Duodenal mucosa (tissue), 2 donors: ENCODE data around the gene MRPL24.
"Not testable (repeated sequence)": the region's sequence is repeated elsewhere in the genome, so short reads cannot be mapped to it uniquely, and the experiment has no call there.

Experiments
- H3K27ac ChIP-seq: one replicate; pipeline ENCODE4 v1.7.0; 2013; ENCODE audit warnings: low read depth, low read length
- H3K27me3 ChIP-seq, 2 donors: one replicate each; pipeline ENCODE4 v1.7.0; 2013; ENCODE audit warnings: low read length in 2 of 2, control low read depth in 1 of 2; ENCODE audit not compliant: insufficient read depth in 2 of 2, control insufficient read depth in 1 of 2
- H3K36me3 ChIP-seq, 2 donors: one replicate each; pipeline ENCODE4 v1.7.0; 2013; ENCODE audit warnings: low read length in 2 of 2, control low read depth in 1 of 2; ENCODE audit not compliant: insufficient read depth in 2 of 2, control insufficient read depth in 1 of 2
- H3K4me1 ChIP-seq, 2 donors: one replicate each; pipeline ENCODE4 v1.7.0; 2013; ENCODE audit warnings: low read length in 2 of 2, control low read depth in 1 of 2; ENCODE audit not compliant: insufficient read depth in 2 of 2, control insufficient read depth in 1 of 2
- H3K4me3 ChIP-seq, 2 donors: one replicate each; pipeline ENCODE4 v1.7.0; 2013; ENCODE audit warnings: low read length in 2 of 2, low read depth in 1 of 2
- H3K9ac ChIP-seq, 2 donors: one replicate each; pipeline ENCODE4 v1.7.0; 2013; ENCODE audit warnings: low read length in 2 of 2, low read depth in 1 of 2
- H3K9me3 ChIP-seq, 2 donors: one replicate each; pipeline ENCODE4 v1.7.0; 2013; ENCODE audit warnings: low read length in 2 of 2, control low read depth in 1 of 2; ENCODE audit not compliant: control insufficient read depth in 1 of 2

Gene MRPL24

DNA sequence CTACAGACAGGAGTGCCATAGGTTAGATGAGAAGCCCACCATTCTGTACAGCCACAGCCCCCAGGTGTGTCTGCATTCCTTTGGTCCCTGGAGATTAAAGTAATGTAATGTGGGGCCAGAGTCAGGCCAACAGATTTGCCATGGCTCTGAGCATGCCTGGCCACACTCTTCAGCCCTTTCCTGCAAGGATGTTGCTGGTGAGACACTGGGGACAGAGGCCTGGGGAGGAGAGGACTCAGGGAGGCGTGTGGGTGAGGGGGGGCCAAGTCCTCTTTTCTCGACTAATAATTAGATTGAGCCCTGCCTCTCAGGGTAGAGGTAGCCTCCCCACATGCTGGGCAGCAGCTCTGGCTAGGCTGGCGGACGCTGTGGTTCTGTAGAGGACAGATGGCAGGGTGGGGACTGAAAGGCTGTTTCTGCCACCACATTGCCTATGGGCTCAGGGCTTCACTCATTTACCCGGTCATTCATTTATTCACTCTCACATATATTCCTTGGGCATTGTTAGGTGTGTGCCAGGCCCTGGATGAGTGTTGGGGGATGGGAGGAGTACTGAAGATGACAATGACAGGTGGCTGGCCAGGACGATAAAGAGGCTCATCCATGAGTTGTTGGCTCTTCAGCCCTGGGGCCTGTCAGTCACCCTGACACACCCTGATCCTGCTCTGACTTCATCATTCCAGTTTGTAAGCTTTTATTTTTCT lies 19.4 kb upstream of the MRPL24 start:
- no peak overlapping the region for H3K9ac ChIP-seq
- H3K27ac ChIP-seq: no peak overlapping the region
- H3K36me3 ChIP-seq: no peaks in the 10 kb centered on the region
- H3K4me3 ChIP-seq: no peak overlapping the region
- H3K27me3 ChIP-seq: no peaks in the 10 kb centered on the region
- H3K4me1 ChIP-seq: no peaks in the 10 kb centered on the region
- no peaks in the 10 kb centered on the region for H3K9me3 ChIP-seq

DNA sequence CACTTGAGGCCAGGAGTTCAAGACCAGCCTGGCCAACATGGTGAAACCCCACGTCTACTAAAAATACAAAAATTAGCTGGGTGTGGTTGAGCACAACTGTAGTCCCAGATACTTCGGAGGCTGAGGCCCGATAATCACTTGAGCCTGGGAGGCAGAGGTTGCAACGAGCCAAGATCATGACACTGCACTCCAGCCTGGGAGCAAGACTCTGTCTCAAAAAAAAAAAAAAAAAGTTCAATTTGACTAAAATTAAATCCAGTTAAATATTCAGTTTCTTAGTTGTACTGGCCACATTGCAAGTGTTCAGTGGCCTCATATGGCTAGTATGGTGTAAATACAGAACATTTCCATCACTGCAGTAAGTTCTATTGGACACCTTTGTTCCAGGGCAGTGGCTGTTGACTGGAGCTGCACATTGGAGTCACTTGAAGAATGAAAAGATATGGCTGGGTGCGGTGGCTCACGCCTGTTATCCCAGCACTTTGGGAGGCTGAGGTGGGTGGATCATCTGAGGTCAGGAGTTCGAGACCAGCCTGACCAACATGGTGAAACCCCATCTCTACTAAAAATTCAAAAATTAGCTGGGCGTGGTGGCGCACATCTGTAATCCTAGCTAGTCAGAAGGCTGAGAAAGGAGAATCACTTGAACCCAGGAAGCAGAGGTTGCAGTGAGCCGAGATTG lies 16.8 kb upstream of the MRPL24 start:
- not testable (repeated sequence) for H3K27ac ChIP-seq

DNA sequence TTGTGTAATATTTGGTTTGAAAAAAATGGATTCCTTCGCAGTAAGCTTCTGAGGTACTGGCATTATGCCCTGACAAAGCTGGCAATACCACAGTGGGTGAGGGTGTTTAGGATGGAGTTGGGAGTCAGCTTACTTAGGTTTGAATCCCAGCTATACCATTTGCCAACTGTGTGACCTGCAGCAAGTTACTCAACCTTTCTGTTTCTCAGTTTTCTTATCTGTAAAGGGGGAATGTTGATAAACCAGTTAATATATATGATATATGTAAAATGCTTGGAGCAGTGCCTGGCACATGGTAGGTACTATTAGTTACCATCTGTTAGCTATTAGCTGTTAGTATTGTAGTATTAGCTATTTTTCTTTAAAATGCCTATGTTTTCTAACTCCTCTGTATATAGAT lies 15.5 kb upstream of the MRPL24 start:
- Histone ChIP-seq H3K36me3 (no peaks in the 10 kb centered on the region), H3K9ac (no peak overlapping the region), H3K27me3 (no peaks in the 10 kb centered on the region), H3K9me3 (peaks cover 0 to 1% of the 10 kb centered on the region in 2 donors), H3K27ac (no peak overlapping the region), H3K4me1 (peaks cover 9 to 14% of the 10 kb centered on the region in 2 donors), H3K4me3 (no peak overlapping the region)

More for the DNA sequence above, 16.8 kb upstream of the MRPL24 start:
- H3K9ac ChIP-seq, H3K36me3 ChIP-seq, H3K4me3 ChIP-seq, H3K27me3 ChIP-seq, H3K9me3 ChIP-seq, H3K4me1 ChIP-seq: not testable (repeated sequence)

DNA sequence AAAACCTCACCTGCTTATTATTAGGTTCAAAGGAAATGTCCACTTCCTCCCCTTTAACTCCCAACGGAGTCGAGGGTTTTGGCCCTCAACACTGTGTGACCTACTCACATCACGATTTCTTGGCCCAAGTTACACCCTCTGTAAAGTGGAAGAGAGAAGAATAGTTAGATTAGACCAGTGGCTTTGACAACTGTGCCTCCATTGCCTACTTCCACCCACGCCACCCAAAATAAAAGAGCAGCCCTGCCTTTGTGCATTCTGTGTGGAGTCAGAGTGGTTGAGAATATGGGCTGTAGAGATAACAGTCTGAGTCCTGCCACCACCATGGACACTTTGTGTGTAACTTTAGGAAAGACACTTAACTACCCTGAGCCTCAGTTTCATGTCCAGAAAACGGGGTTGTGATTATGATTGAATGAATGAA lies 14.7 kb upstream of the MRPL24 start:
- Histone ChIP-seq H3K27me3 (no peaks in the 10 kb centered on the region), H3K4me1 (peaks cover 9 to 14% of the 10 kb centered on the region in 2 donors), H3K27ac (no peak overlapping the region), H3K36me3 (no peaks in the 10 kb centered on the region), H3K4me3 (no peak overlapping the region), H3K9me3 (peaks cover 0 to 1% of the 10 kb centered on the region in 2 donors), H3K9ac (no peak overlapping the region)

DNA sequence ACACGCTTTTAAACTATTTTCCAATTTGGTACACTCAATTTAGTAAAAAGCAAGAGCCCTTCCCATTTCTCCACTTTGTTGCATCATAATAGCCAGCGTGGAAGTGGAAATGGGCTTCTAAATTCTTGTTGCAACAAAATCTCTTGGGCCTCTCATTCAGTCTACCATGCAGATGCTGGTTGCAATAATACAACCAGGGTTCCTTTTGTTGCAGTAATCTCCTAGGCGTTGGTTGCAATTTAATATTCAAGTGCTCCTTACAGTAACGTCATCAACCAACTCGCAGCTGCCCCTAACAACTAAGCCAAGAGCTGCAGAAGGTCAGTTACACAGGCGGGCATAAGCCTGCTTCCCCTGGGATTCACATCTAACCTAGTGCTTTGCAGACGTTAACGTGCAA lies 13.3 kb upstream of the MRPL24 start:
- H3K4me3 ChIP-seq: no peak overlapping the region
- no peak overlapping the region for H3K9ac ChIP-seq
- peaks cover 0 to 1% of the 10 kb centered on the region in 2 donors for H3K9me3 ChIP-seq
- no peaks in the 10 kb centered on the region for H3K27me3 ChIP-seq
- no peak overlapping the region for H3K27ac ChIP-seq
- peaks cover 17 to 27% of the 10 kb centered on the region in 2 donors for H3K4me1 ChIP-seq
- H3K36me3 ChIP-seq: no peaks in the 10 kb centered on the region

DNA sequence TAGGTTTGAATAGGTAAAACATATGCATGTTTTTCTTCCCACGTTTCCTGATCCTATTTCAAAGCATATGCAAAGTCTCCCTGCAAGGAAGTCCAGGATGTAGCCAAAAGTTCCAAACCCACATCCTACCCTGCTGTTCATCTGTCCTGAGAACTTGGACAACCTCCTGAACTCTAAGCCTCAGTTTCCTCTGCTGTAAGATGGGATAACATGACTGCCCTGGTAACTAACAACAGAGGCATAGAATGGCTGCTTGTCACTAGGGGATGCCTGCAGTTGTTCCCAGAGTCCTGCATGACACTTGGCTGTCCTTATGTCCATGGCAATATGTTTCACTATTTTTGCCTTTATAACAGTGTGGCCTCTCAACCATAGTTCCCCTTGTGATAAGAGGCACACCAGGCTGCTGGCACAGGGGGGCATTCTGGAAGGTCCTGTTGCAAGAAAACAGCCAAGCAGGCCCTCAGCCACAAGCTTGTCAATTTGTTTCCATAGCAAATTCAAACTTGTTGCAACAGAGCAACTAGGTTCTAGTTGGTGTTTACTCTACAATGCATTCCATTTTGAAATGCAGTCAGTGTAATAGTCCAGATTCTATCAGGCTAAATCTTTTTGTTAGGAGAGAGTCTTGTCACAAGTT lies 12.1 kb upstream of the MRPL24 start:
- H3K27ac ChIP-seq: no peak overlapping the region
- H3K4me3 ChIP-seq: peak overlapping the region; percentile 93 to 94

DNA sequence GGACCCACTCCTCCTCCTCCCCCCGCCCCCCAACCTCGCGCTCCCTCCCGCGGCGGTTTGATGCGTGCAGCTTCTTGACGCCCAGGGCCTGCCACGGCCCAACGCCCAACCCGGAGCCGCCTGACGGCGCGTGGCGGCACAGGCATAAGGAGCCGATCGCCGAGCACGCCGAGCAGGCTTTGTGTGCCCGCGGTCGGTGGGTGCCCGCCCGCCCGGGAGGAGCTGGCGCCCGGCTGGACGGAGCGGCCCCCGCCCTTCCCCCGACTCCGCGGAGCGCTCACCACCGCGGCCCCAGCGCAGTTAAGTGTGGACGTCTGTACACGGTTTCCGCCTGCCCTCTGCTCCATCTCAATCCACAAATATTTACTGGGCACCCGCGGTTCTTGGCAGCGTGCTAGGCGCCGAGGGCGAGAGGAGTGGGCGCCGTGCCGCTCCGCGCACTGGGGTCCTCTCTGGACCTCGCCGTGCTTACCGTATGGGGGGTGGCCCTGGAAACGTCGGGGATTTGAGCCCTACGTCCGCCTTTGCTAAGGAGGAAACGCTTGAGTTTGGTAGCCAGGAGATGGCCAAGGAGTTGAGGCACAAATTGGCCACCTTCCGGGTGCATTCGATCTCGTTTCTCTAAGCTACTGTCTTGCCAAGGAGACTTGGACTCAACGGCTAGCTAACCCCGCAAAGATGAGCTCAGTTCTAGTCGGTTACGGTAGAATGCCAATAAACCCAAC lies 11.0 kb upstream of the MRPL24 start:
- peak overlapping the region; percentile 93 to 94 for H3K4me3 ChIP-seq
- no peaks in the 10 kb centered on the region for H3K36me3 ChIP-seq
- H3K9me3 ChIP-seq: peaks cover 0 to 1% of the 10 kb centered on the region in 2 donors
- peak overlapping the region; percentile 89 to 96 for H3K9ac ChIP-seq
- H3K4me1 ChIP-seq: peaks cover 37 to 49% of the 10 kb centered on the region in 2 donors
- no peaks in the 10 kb centered on the region for H3K27me3 ChIP-seq
- H3K27ac ChIP-seq: peak overlapping the region; percentile 95

More for the DNA sequence above, 12.1 kb upstream of the MRPL24 start:
- H3K9me3 ChIP-seq: peaks cover 0 to 1% of the 10 kb centered on the region in 2 donors
- peaks cover 29 to 40% of the 10 kb centered on the region in 2 donors for H3K4me1 ChIP-seq
- H3K27me3 ChIP-seq: no peaks in the 10 kb centered on the region
- H3K36me3 ChIP-seq: no peaks in the 10 kb centered on the region
- H3K9ac ChIP-seq: peak overlapping the region; percentile 89 to 96

DNA sequence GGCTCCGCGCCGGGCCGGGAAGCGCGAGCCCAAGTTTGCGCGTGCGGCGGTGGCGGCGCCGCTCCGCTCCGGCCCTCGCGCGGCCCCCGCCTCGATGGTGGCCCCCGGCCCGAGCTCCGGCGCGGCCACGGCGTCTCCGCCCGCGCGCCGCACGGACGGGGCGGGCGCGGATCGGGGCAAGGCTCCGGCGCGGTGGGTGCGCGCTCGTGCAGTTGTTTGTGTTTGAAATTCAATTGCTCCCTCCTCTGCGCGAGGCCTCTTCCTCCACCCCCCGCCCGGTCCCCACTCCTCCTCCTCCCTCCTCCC lies 10.5 kb upstream of the MRPL24 start, which contains the start of gene HDGF:
HDGF (minus strand) TSS at position 225 of the 306 bp plus-strand sequence. CDS start 246 bp downstream, outside the sequence.
- H3K4me3 ChIP-seq: peak within 1 kb of the TSS; percentile 93 to 94
- peak within 1 kb of the TSS; percentile 95 to 96 for H3K9ac ChIP-seq
- H3K36me3 ChIP-seq: no peaks in the 10 kb centered on the region
- peaks cover 0 to 1% of the 10 kb centered on the region in 2 donors for H3K9me3 ChIP-seq
- peaks cover 38 to 52% of the 10 kb centered on the region in 2 donors for H3K4me1 ChIP-seq
- H3K27ac ChIP-seq: peak within 1 kb of the TSS; percentile 95
- no peaks in the 10 kb centered on the region for H3K27me3 ChIP-seq

DNA sequence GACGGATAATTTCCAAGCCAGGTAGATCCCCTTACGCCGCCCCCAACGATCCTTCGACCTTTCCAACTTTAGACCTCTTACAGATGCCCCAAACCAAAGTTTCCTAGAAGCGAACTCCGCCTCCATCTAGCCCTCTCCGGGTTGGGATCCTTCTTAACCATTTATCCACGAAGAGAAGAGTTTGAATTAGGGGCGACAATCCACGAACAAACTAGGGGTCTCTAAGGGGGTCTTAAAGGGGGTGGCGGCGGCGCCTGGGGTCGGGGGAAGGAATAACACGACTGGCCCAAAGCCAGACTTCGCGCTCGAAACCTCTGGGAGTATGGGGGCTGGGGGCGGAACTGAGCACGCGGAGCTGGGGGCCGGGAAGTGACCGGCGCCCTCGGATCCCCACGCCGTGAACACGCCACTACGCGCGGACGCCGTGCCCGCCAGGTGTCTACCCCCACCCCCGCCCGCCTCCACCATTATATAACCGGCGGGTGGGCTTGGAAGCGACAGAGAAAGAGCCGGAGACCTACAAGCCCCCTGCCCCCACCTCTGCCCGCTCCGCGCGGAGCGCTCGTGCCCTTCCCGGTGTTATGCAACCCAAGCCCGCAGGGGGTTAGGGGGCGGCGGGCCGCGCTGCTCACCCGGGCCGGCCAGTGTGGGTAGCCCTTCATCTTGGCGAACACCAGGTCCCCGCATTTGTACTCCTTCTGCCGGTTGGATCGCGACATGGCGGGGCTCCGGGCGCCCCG lies 10.0 kb upstream of the MRPL24 start:
- Histone ChIP-seq H3K36me3 (no peaks in the 10 kb centered on the region), H3K4me1 (peaks cover 43 to 58% of the 10 kb centered on the region in 2 donors), H3K27me3 (no peaks in the 10 kb centered on the region), H3K4me3 (peak overlapping the region; percentile 93 to 94), H3K9ac (peak overlapping the region; percentile 85 to 95), H3K9me3 (peaks cover 0 to 1% of the 10 kb centered on the region in 2 donors), H3K27ac (peak overlapping the region; percentile 95)
